Anterior cingulate cortex (tissue), 58 donors: ENCODE measurements around the gene WDR7.

Experiments
- DNase-seq, 58 donors: peaks; one replicate each; lab custom pipeline; 2025; lab: John Stamatoyannopoulos, UW

Gene WDR7

GRCh38 chr18:56650944-56651770 is at the start of gene WDR7:
Gene WDR7, plus strand, starts transcription at chr18:56651359. Its CDS starts 21,157 bp downstream, at chr18:56672516.
- DNase-seq = peak; percentile 69 to 99 (median 96)

- DNase-seq = no peak
These were observed 44.5 kb upstream of the WDR7 start for GRCh38 chr18:56606618-56607017.

- DNase-seq = no peak
These were observed 35.2 kb upstream of the WDR7 start for GRCh38 chr18:56615738-56616520.

GRCh38 chr18:56627991-56628390 is 23.2 kb upstream of the WDR7 start:
- DNase-seq = no peak

- DNase-seq = no peak
These were observed 18.8 kb upstream of the WDR7 start for GRCh38 chr18:56632070-56633022.

GRCh38 chr18:56635007-56635406 is 16.2 kb upstream of the WDR7 start:
- DNase-seq = no peak

GRCh38 chr18:56637176-56637575 is 14.0 kb upstream of the WDR7 start:
- DNase-seq = no peak

- DNase-seq = peak in 7 of 58 donors; percentile 47 to 70 (median 54)
These were observed 13.4 kb upstream of the WDR7 start for GRCh38 chr18:56637711-56638231.

GRCh38 chr18:56638232-56639103 is 12.7 kb upstream of the WDR7 start, which contains the start of gene TXNL1:
Gene TXNL1, minus strand, starts transcription at chr18:56638592. Its CDS starts 152 bp downstream, at chr18:56638440.
- peak; percentile 85 to 99 (median 97) for DNase-seq

- DNase-seq = no peak
These were observed 12.1 kb upstream of the WDR7 start for GRCh38 chr18:56639104-56639381.

GRCh38 chr18:56639571-56639970 is 11.6 kb upstream of the WDR7 start:
- DNase-seq = no peak

- no peak for DNase-seq
These were observed 9.3 kb upstream of the WDR7 start for GRCh38 chr18:56641714-56642337.

GRCh38 chr18:56643381-56643780 is 7.8 kb upstream of the WDR7 start:
- no peak for DNase-seq

- DNase-seq = no peak
These were observed 5.6 kb upstream of the WDR7 start for GRCh38 chr18:56645415-56646016.

GRCh38 chr18:56647071-56647470 is 4.1 kb upstream of the WDR7 start:
- no peak for DNase-seq

GRCh38 chr18:56647951-56648893 is 2.9 kb upstream of the WDR7 start:
- DNase-seq = no peak

- DNase-seq = no peak
These were observed 1.2 kb upstream of the WDR7 start for GRCh38 chr18:56649996-56650395.
